Measurements from ENCODE around the gene PEX19.

Gene PEX19

GRCh38 chr1:160260406-160261382 lies 24.2 kb downstream of the PEX19 start:
- Mint-ChIP-seq H3K27ac (peak overlapping the region; percentile 99), H3K27me3 (no peaks in the 10 kb centered on the region), H3K9me3 (no peaks in the 10 kb centered on the region), H3K4me3 (peak overlapping the region; percentile 94), H3K4me1 (ENCODE audit: low read depth) (peaks cover 65% of the 10 kb centered on the region), H3K36me3 (ENCODE audit: low read depth) (peaks cover 53% of the 10 kb centered on the region)
- no peak for DNase-seq

- H3K27ac Mint-ChIP-seq = no peak overlapping the region
- no peak for DNase-seq
- no peak overlapping the region for H3K4me3 Mint-ChIP-seq
- peaks cover 64% of the 10 kb centered on the region for H3K36me3 Mint-ChIP-seq (ENCODE audit: low read depth)
- H3K4me1 Mint-ChIP-seq (ENCODE audit: low read depth) = peaks cover 55% of the 10 kb centered on the region
- no peaks in the 10 kb centered on the region for H3K27me3 Mint-ChIP-seq
- H3K9me3 Mint-ChIP-seq = no peaks in the 10 kb centered on the region
These were observed 26.6 kb downstream of the PEX19 start for GRCh38 chr1:160258177-160258798.

GRCh38 chr1:160257411-160258015 lies 27.4 kb downstream of the PEX19 start:
- peak overlapping the region; percentile 27 for H3K27ac Mint-ChIP-seq
- no peaks in the 10 kb centered on the region for H3K27me3 Mint-ChIP-seq
- H3K4me1 Mint-ChIP-seq (ENCODE audit: low read depth) = peaks cover 52% of the 10 kb centered on the region
- H3K4me3 Mint-ChIP-seq = no peak overlapping the region
- no peaks in the 10 kb centered on the region for H3K9me3 Mint-ChIP-seq
- no peak for DNase-seq
- H3K36me3 Mint-ChIP-seq (ENCODE audit: low read depth) = peaks cover 70% of the 10 kb centered on the region

GRCh38 chr1:160256396-160257046 lies 28.4 kb downstream of the PEX19 start:
- Mint-ChIP-seq H3K4me1 (ENCODE audit: low read depth) (peaks cover 60% of the 10 kb centered on the region), H3K27ac (peak overlapping the region; percentile 55)

GRCh38 chr1:160255781-160256300 lies 29.1 kb downstream of the PEX19 start:
- H3K4me3 Mint-ChIP-seq = no peak overlapping the region
- DNase-seq = no peak
- H3K27me3 Mint-ChIP-seq = no peaks in the 10 kb centered on the region
- H3K36me3 Mint-ChIP-seq (ENCODE audit: low read depth) = peaks cover 69% of the 10 kb centered on the region
- no peak overlapping the region for H3K27ac Mint-ChIP-seq
- no peaks in the 10 kb centered on the region for H3K9me3 Mint-ChIP-seq
- peaks cover 58% of the 10 kb centered on the region for H3K4me1 Mint-ChIP-seq (ENCODE audit: low read depth)

More at GRCh38 chr1:160256396-160257046, 28.4 kb downstream of the PEX19 start:
- no peak for DNase-seq
- H3K36me3 Mint-ChIP-seq (ENCODE audit: low read depth) = peaks cover 68% of the 10 kb centered on the region
- H3K4me3 Mint-ChIP-seq = no peak overlapping the region
- H3K27me3 Mint-ChIP-seq = no peaks in the 10 kb centered on the region
- no peaks in the 10 kb centered on the region for H3K9me3 Mint-ChIP-seq

- no peaks in the 10 kb centered on the region for H3K9me3 Mint-ChIP-seq
- H3K4me1 Mint-ChIP-seq (ENCODE audit: low read depth) = peaks cover 28% of the 10 kb centered on the region
- DNase-seq = peak; percentile 40
- peak overlapping the region; percentile 23 for H3K27ac Mint-ChIP-seq
- H3K36me3 Mint-ChIP-seq (ENCODE audit: low read depth) = peaks cover 49% of the 10 kb centered on the region
- H3K4me3 Mint-ChIP-seq = no peak overlapping the region
- H3K27me3 Mint-ChIP-seq = no peaks in the 10 kb centered on the region
These were observed 33.0 kb downstream of the PEX19 start for GRCh38 chr1:160251687-160252526.

- DNase-seq = no peak
- H3K27ac Mint-ChIP-seq = peak overlapping the region; percentile 61
- H3K27me3 Mint-ChIP-seq = no peaks in the 10 kb centered on the region
- H3K36me3 Mint-ChIP-seq (ENCODE audit: low read depth) = peaks cover 47% of the 10 kb centered on the region
- no peak overlapping the region for H3K4me3 Mint-ChIP-seq
- peaks cover 22% of the 10 kb centered on the region for H3K4me1 Mint-ChIP-seq (ENCODE audit: low read depth)
- no peaks in the 10 kb centered on the region for H3K9me3 Mint-ChIP-seq
These were observed 33.9 kb downstream of the PEX19 start for GRCh38 chr1:160251011-160251410.

GRCh38 chr1:160247053-160247452 lies 37.9 kb downstream of the PEX19 start:
- no peak for DNase-seq
- Mint-ChIP-seq H3K4me1 (ENCODE audit: low read depth) (peaks cover 22% of the 10 kb centered on the region), H3K9me3 (no peaks in the 10 kb centered on the region), H3K4me3 (no peak overlapping the region), H3K27ac (no peak overlapping the region), H3K27me3 (no peaks in the 10 kb centered on the region), H3K36me3 (ENCODE audit: low read depth) (peaks cover 54% of the 10 kb centered on the region)

- no peak overlapping the region for H3K4me3 Mint-ChIP-seq
- peaks cover 13% of the 10 kb centered on the region for H3K4me1 Mint-ChIP-seq (ENCODE audit: low read depth)
- H3K9me3 Mint-ChIP-seq = no peaks in the 10 kb centered on the region
- DNase-seq = no peak
- no peaks in the 10 kb centered on the region for H3K27me3 Mint-ChIP-seq
- H3K36me3 Mint-ChIP-seq (ENCODE audit: low read depth) = peaks cover 53% of the 10 kb centered on the region
- no peak overlapping the region for H3K27ac Mint-ChIP-seq
These were observed 39.5 kb downstream of the PEX19 start for GRCh38 chr1:160245434-160245833.

- DNase-seq = no peak
- peaks cover 61% of the 10 kb centered on the region for H3K36me3 Mint-ChIP-seq (ENCODE audit: low read depth)
- no peaks in the 10 kb centered on the region for H3K27me3 Mint-ChIP-seq
- no peak overlapping the region for H3K4me3 Mint-ChIP-seq
- peaks cover 9% of the 10 kb centered on the region for H3K4me1 Mint-ChIP-seq (ENCODE audit: low read depth)
- no peaks in the 10 kb centered on the region for H3K9me3 Mint-ChIP-seq
- H3K27ac Mint-ChIP-seq = no peak overlapping the region
These were observed 40.7 kb downstream of the PEX19 start for GRCh38 chr1:160244209-160244608.

- Mint-ChIP-seq H3K9me3 (no peaks in the 10 kb centered on the region), H3K4me3 (no peak overlapping the region), H3K27me3 (no peaks in the 10 kb centered on the region), H3K36me3 (ENCODE audit: low read depth) (peaks cover 65% of the 10 kb centered on the region), H3K27ac (peak overlapping the region; percentile 35), H3K4me1 (ENCODE audit: low read depth) (peaks cover 9% of the 10 kb centered on the region)
- DNase-seq = no peak
These were observed 41.2 kb downstream of the PEX19 start for GRCh38 chr1:160243767-160244166.

GRCh38 chr1:160239582-160240299 lies 45.2 kb downstream of the PEX19 start:
- Mint-ChIP-seq H3K4me1 (ENCODE audit: low read depth) (peaks cover 3% of the 10 kb centered on the region), H3K36me3 (ENCODE audit: low read depth) (peaks cover 89% of the 10 kb centered on the region), H3K9me3 (no peaks in the 10 kb centered on the region), H3K27me3 (no peaks in the 10 kb centered on the region), H3K4me3 (no peak overlapping the region), H3K27ac (no peak overlapping the region)
- DNase-seq = no peak

GRCh38 chr1:160238408-160238807 lies 46.5 kb downstream of the PEX19 start:
- Mint-ChIP-seq H3K4me1 (ENCODE audit: low read depth) (peaks cover 12% of the 10 kb centered on the region), H3K27ac (no peak overlapping the region), H3K9me3 (no peaks in the 10 kb centered on the region), H3K36me3 (ENCODE audit: low read depth) (peaks cover 93% of the 10 kb centered on the region), H3K4me3 (no peak overlapping the region), H3K27me3 (no peaks in the 10 kb centered on the region)
- no peak for DNase-seq
